Endothelial cell of umbilical vein (primary cell): ENCODE data around the gene FOXJ3.
"Not testable (repeated sequence)": the region's sequence is repeated elsewhere in the genome, so short reads cannot be mapped to it uniquely, and the experiment has no call there.

Source experiments
- EZH2 ChIP-seq: IDR thresholded peaks from 2 replicates; pipeline ENCODE4 v1.6.1; 2012; ENCODE audit warnings: borderline replicate concordance, low read depth, mild to moderate bottlenecking, moderate library complexity, low read length, inconsistent platforms; ENCODE audit not compliant: severe bottlenecking
- POLR2A ChIP-seq: IDR thresholded peaks from 2 replicates; pipeline ENCODE4 v1.6.1; 2012; ENCODE audit warnings: low read depth, mild to moderate bottlenecking, control low read depth, low read length
- TF ChIP-seq, protein P1 (sequence below), 2 donors: IDR thresholded peaks; 1 replicate in 1 of 2; 2 replicates in 1 of 2; pipeline ENCODE4 v1.5.1; 2011; ENCODE audit warnings: low read length in 2 of 2, mild to moderate bottlenecking in 2 of 2, moderate library complexity in 2 of 2, control low read depth in 1 of 2, inconsistent platforms in 1 of 2, low read depth in 1 of 2; ENCODE audit not compliant: insufficient read depth in 1 of 2; ENCODE audit errors: extremely low read depth in 1 of 2

GRCh38 chr1:42206930-42207329 is 128.1 kb downstream of the FOXJ3 start:
- TF ChIP-seq, protein P1, sequence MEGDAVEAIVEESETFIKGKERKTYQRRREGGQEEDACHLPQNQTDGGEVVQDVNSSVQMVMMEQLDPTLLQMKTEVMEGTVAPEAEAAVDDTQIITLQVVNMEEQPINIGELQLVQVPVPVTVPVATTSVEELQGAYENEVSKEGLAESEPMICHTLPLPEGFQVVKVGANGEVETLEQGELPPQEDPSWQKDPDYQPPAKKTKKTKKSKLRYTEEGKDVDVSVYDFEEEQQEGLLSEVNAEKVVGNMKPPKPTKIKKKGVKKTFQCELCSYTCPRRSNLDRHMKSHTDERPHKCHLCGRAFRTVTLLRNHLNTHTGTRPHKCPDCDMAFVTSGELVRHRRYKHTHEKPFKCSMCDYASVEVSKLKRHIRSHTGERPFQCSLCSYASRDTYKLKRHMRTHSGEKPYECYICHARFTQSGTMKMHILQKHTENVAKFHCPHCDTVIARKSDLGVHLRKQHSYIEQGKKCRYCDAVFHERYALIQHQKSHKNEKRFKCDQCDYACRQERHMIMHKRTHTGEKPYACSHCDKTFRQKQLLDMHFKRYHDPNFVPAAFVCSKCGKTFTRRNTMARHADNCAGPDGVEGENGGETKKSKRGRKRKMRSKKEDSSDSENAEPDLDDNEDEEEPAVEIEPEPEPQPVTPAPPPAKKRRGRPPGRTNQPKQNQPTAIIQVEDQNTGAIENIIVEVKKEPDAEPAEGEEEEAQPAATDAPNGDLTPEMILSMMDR (IDR thresholded peaks at IDR 0.05; ENCODE audit: extremely low read depth in 1 of 2, insufficient read depth in 1 of 2, low read depth in 1 of 2, low read length in 2 of 2), result not testable (repeated sequence)
- not testable (repeated sequence) for TF ChIP-seq POLR2A, EZH2
